ENCODE results near the gene LDLRAD3. TPM values are rescaled to one million over a fixed set of nuclear protein-coding genes. Genes with fewer than 3 reads are reported as not detected.

LDLRAD3 gene
- total RNA-seq, 1 experiment from 2014 or later = not detected

- H3K4me1 ChIP-seq (ENCODE audit: low read length) = no peaks in the 10 kb centered on the region
- no peak for DNase-seq
- no peak overlapping the region for H3K27ac ChIP-seq (ENCODE audit: low read length)
- no peak overlapping the region for H2AFZ ChIP-seq (ENCODE audit: low read length)
- H3K27me3 ChIP-seq (ENCODE audit: low read length) = no peaks in the 10 kb centered on the region
- H3K79me2 ChIP-seq (ENCODE audit: low read length) = no peaks in the 10 kb centered on the region
- no peak overlapping the region for H3K9ac ChIP-seq (ENCODE audit: low read length)
- no peaks in the 10 kb centered on the region for H3K9me3 ChIP-seq (ENCODE audit: low read length)
- no peaks in the 10 kb centered on the region for H4K20me1 ChIP-seq (ENCODE audit: insufficient read depth, low read depth, low read length)
- H3K4me2 ChIP-seq (ENCODE audit: low read depth, low read length, poor library complexity, severe bottlenecking) = no peak overlapping the region
- no peaks in the 10 kb centered on the region for H3K36me3 ChIP-seq (ENCODE audit: insufficient read depth, low read length)
- H3K9me2 ChIP-seq (replicated peaks; ENCODE audit: insufficient read depth, low read length) = no peaks in the 10 kb centered on the region
- H3K4me3 ChIP-seq (ENCODE audit: low read length) = no peak overlapping the region
Measured at GRCh38 chr11:36089920-36090319, 146.1 kb downstream of the LDLRAD3 start.

- Histone ChIP-seq H3K4me1 (ENCODE audit: low read length) (no peaks in the 10 kb centered on the region), H3K36me3 (ENCODE audit: insufficient read depth, low read length) (no peaks in the 10 kb centered on the region), H3K79me2 (ENCODE audit: low read length) (no peaks in the 10 kb centered on the region), H3K27me3 (ENCODE audit: low read length) (no peaks in the 10 kb centered on the region), H3K27ac (ENCODE audit: low read length) (no peak overlapping the region), H3K9me2 (replicated peaks; ENCODE audit: insufficient read depth, low read length) (no peaks in the 10 kb centered on the region), H4K20me1 (ENCODE audit: insufficient read depth, low read depth, low read length) (no peaks in the 10 kb centered on the region), H2AFZ (ENCODE audit: low read length) (no peak overlapping the region), H3K9ac (ENCODE audit: low read length) (no peak overlapping the region), H3K4me3 (ENCODE audit: low read length) (no peak overlapping the region), H3K9me3 (ENCODE audit: low read length) (no peaks in the 10 kb centered on the region), H3K4me2 (ENCODE audit: low read depth, low read length, poor library complexity, severe bottlenecking) (no peak overlapping the region)
- DNase-seq = no peak
Measured at GRCh38 chr11:36090356-36091109, 146.7 kb downstream of the LDLRAD3 start.

- Histone ChIP-seq H3K27ac (ENCODE audit: low read length) (no peak overlapping the region), H2AFZ (ENCODE audit: low read length) (no peak overlapping the region), H3K27me3 (ENCODE audit: low read length) (no peaks in the 10 kb centered on the region), H3K9me2 (replicated peaks; ENCODE audit: insufficient read depth, low read length) (no peaks in the 10 kb centered on the region), H3K36me3 (ENCODE audit: insufficient read depth, low read length) (no peaks in the 10 kb centered on the region), H3K4me3 (ENCODE audit: low read length) (no peak overlapping the region), H3K79me2 (ENCODE audit: low read length) (no peaks in the 10 kb centered on the region), H4K20me1 (ENCODE audit: insufficient read depth, low read depth, low read length) (no peaks in the 10 kb centered on the region), H3K4me1 (ENCODE audit: low read length) (no peaks in the 10 kb centered on the region), H3K9ac (ENCODE audit: low read length) (no peak overlapping the region), H3K4me2 (ENCODE audit: low read depth, low read length, poor library complexity, severe bottlenecking) (no peak overlapping the region), H3K9me3 (ENCODE audit: low read length) (no peaks in the 10 kb centered on the region)
- no peak for DNase-seq
Measured at GRCh38 chr11:36091256-36091811, 147.5 kb downstream of the LDLRAD3 start.

GRCh38 chr11:36092314-36093030 lies 148.6 kb downstream of the LDLRAD3 start:
- no peak for DNase-seq
- Histone ChIP-seq H3K36me3 (ENCODE audit: insufficient read depth, low read length) (no peaks in the 10 kb centered on the region), H3K4me2 (ENCODE audit: low read depth, low read length, poor library complexity, severe bottlenecking) (no peak overlapping the region), H3K4me3 (ENCODE audit: low read length) (no peak overlapping the region), H3K4me1 (ENCODE audit: low read length) (no peaks in the 10 kb centered on the region), H3K27ac (ENCODE audit: low read length) (no peak overlapping the region), H4K20me1 (ENCODE audit: insufficient read depth, low read depth, low read length) (no peaks in the 10 kb centered on the region), H3K79me2 (ENCODE audit: low read length) (no peaks in the 10 kb centered on the region), H2AFZ (ENCODE audit: low read length) (no peak overlapping the region), H3K27me3 (ENCODE audit: low read length) (no peaks in the 10 kb centered on the region), H3K9me2 (replicated peaks; ENCODE audit: insufficient read depth, low read length) (no peaks in the 10 kb centered on the region), H3K9me3 (ENCODE audit: low read length) (no peaks in the 10 kb centered on the region), H3K9ac (ENCODE audit: low read length) (no peak overlapping the region)

GRCh38 chr11:36093548-36093947 lies 149.7 kb downstream of the LDLRAD3 start:
- Histone ChIP-seq H3K27ac (ENCODE audit: low read length) (no peak overlapping the region), H3K9me2 (replicated peaks; ENCODE audit: insufficient read depth, low read length) (no peaks in the 10 kb centered on the region), H3K9me3 (ENCODE audit: low read length) (no peaks in the 10 kb centered on the region), H3K4me2 (ENCODE audit: low read depth, low read length, poor library complexity, severe bottlenecking) (no peak overlapping the region), H4K20me1 (ENCODE audit: insufficient read depth, low read depth, low read length) (no peaks in the 10 kb centered on the region), H2AFZ (ENCODE audit: low read length) (no peak overlapping the region), H3K4me3 (ENCODE audit: low read length) (no peak overlapping the region), H3K27me3 (ENCODE audit: low read length) (no peaks in the 10 kb centered on the region), H3K9ac (ENCODE audit: low read length) (no peak overlapping the region), H3K4me1 (ENCODE audit: low read length) (no peaks in the 10 kb centered on the region), H3K36me3 (ENCODE audit: insufficient read depth, low read length) (no peaks in the 10 kb centered on the region), H3K79me2 (ENCODE audit: low read length) (no peaks in the 10 kb centered on the region)
- no peak for DNase-seq

- Histone ChIP-seq H3K36me3 (ENCODE audit: insufficient read depth, low read length) (no peaks in the 10 kb centered on the region), H3K9ac (ENCODE audit: low read length) (no peak overlapping the region), H3K79me2 (ENCODE audit: low read length) (no peaks in the 10 kb centered on the region), H3K4me3 (ENCODE audit: low read length) (no peak overlapping the region), H3K4me2 (ENCODE audit: low read depth, low read length, poor library complexity, severe bottlenecking) (no peak overlapping the region), H3K4me1 (ENCODE audit: low read length) (no peaks in the 10 kb centered on the region), H2AFZ (ENCODE audit: low read length) (no peak overlapping the region), H4K20me1 (ENCODE audit: insufficient read depth, low read depth, low read length) (no peaks in the 10 kb centered on the region), H3K9me3 (ENCODE audit: low read length) (no peaks in the 10 kb centered on the region), H3K27ac (ENCODE audit: low read length) (no peak overlapping the region), H3K9me2 (replicated peaks; ENCODE audit: insufficient read depth, low read length) (no peaks in the 10 kb centered on the region), H3K27me3 (ENCODE audit: low read length) (no peaks in the 10 kb centered on the region)
- DNase-seq = no peak
Measured at GRCh38 chr11:36094164-36094563, 150.3 kb downstream of the LDLRAD3 start.

GRCh38 chr11:36095716-36096115 lies 151.9 kb downstream of the LDLRAD3 start:
- Histone ChIP-seq H3K27ac (ENCODE audit: low read length) (no peak overlapping the region), H3K9me2 (replicated peaks; ENCODE audit: insufficient read depth, low read length) (no peaks in the 10 kb centered on the region), H3K79me2 (ENCODE audit: low read length) (no peaks in the 10 kb centered on the region), H3K4me2 (ENCODE audit: low read depth, low read length, poor library complexity, severe bottlenecking) (no peak overlapping the region), H4K20me1 (ENCODE audit: insufficient read depth, low read depth, low read length) (no peaks in the 10 kb centered on the region), H3K9me3 (ENCODE audit: low read length) (no peaks in the 10 kb centered on the region), H3K36me3 (ENCODE audit: insufficient read depth, low read length) (no peaks in the 10 kb centered on the region), H2AFZ (ENCODE audit: low read length) (no peak overlapping the region), H3K27me3 (ENCODE audit: low read length) (no peaks in the 10 kb centered on the region), H3K9ac (ENCODE audit: low read length) (no peak overlapping the region), H3K4me1 (ENCODE audit: low read length) (no peaks in the 10 kb centered on the region), H3K4me3 (ENCODE audit: low read length) (no peak overlapping the region)
- no peak for DNase-seq

- Histone ChIP-seq H3K4me3 (ENCODE audit: low read length) (no peak overlapping the region), H4K20me1 (ENCODE audit: insufficient read depth, low read depth, low read length) (no peaks in the 10 kb centered on the region), H3K4me2 (ENCODE audit: low read depth, low read length, poor library complexity, severe bottlenecking) (no peak overlapping the region), H3K27me3 (ENCODE audit: low read length) (no peaks in the 10 kb centered on the region), H3K9me3 (ENCODE audit: low read length) (no peaks in the 10 kb centered on the region), H3K9me2 (replicated peaks; ENCODE audit: insufficient read depth, low read length) (no peaks in the 10 kb centered on the region), H3K36me3 (ENCODE audit: insufficient read depth, low read length) (no peaks in the 10 kb centered on the region), H3K27ac (ENCODE audit: low read length) (no peak overlapping the region), H2AFZ (ENCODE audit: low read length) (no peak overlapping the region), H3K9ac (ENCODE audit: low read length) (no peak overlapping the region), H3K4me1 (ENCODE audit: low read length) (no peaks in the 10 kb centered on the region), H3K79me2 (ENCODE audit: low read length) (no peaks in the 10 kb centered on the region)
- no peak for DNase-seq
Measured at GRCh38 chr11:36097219-36097650, 153.4 kb downstream of the LDLRAD3 start.

Measured in Karpas-422 (cell line).